Measurements from ENCODE around the gene FIP1L1.

DNA sequence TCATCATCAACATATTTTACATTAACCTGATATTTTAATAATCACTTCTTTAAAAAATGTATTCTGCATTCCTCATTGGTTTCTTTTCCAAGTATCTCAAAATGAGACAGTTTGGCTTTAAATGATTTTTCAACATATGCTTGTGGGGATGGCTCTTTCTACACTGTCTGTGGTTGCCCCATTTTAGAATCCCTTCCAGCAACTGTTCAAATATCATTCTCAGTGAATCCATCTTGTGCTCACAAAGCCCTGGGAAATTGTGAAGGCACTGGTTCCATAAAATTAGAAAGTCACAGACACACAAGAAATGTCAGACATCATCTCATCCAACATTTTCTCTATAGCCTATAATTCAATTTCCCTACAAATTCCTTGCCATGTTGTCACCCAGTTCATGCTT is 110.3 kb downstream of the FIP1L1 start:
- TF ChIP-seq MYC (IDR thresholded peaks at IDR 0.05; ENCODE audit: borderline replicate concordance, low read length), result no peak
- TF ChIP-seq, protein P1, sequence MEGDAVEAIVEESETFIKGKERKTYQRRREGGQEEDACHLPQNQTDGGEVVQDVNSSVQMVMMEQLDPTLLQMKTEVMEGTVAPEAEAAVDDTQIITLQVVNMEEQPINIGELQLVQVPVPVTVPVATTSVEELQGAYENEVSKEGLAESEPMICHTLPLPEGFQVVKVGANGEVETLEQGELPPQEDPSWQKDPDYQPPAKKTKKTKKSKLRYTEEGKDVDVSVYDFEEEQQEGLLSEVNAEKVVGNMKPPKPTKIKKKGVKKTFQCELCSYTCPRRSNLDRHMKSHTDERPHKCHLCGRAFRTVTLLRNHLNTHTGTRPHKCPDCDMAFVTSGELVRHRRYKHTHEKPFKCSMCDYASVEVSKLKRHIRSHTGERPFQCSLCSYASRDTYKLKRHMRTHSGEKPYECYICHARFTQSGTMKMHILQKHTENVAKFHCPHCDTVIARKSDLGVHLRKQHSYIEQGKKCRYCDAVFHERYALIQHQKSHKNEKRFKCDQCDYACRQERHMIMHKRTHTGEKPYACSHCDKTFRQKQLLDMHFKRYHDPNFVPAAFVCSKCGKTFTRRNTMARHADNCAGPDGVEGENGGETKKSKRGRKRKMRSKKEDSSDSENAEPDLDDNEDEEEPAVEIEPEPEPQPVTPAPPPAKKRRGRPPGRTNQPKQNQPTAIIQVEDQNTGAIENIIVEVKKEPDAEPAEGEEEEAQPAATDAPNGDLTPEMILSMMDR (IDR thresholded peaks at IDR 0.05), result no peak
- TF ChIP-seq POLR2A (IDR thresholded peaks at IDR 0.05; ENCODE audit: low read length), result no peak
- no peak for TF ChIP-seq RCOR1 (IDR thresholded peaks at IDR 0.05; ENCODE audit: low read depth, low read length)
- TF ChIP-seq, protein P2, sequence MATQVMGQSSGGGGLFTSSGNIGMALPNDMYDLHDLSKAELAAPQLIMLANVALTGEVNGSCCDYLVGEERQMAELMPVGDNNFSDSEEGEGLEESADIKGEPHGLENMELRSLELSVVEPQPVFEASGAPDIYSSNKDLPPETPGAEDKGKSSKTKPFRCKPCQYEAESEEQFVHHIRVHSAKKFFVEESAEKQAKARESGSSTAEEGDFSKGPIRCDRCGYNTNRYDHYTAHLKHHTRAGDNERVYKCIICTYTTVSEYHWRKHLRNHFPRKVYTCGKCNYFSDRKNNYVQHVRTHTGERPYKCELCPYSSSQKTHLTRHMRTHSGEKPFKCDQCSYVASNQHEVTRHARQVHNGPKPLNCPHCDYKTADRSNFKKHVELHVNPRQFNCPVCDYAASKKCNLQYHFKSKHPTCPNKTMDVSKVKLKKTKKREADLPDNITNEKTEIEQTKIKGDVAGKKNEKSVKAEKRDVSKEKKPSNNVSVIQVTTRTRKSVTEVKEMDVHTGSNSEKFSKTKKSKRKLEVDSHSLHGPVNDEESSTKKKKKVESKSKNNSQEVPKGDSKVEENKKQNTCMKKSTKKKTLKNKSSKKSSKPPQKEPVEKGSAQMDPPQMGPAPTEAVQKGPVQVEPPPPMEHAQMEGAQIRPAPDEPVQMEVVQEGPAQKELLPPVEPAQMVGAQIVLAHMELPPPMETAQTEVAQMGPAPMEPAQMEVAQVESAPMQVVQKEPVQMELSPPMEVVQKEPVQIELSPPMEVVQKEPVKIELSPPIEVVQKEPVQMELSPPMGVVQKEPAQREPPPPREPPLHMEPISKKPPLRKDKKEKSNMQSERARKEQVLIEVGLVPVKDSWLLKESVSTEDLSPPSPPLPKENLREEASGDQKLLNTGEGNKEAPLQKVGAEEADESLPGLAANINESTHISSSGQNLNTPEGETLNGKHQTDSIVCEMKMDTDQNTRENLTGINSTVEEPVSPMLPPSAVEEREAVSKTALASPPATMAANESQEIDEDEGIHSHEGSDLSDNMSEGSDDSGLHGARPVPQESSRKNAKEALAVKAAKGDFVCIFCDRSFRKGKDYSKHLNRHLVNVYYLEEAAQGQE (IDR thresholded peaks at IDR 0.05), result no peak
- TF ChIP-seq HDAC2 (IDR thresholded peaks at IDR 0.05), result no peak
- no peak for TF ChIP-seq RARB (CRISPR knock-in tag; IDR thresholded peaks at IDR 0.05)
- TF ChIP-seq EP300 (IDR thresholded peaks at IDR 0.05), result no peak
- TF ChIP-seq MAZ (IDR thresholded peaks at IDR 0.05; ENCODE audit: borderline replicate concordance, low read depth, low read length), result no peak
